Hypothalamus (tissue), 51 donors: ENCODE results near the gene GALNT9.
A peak's percentile ranks its signal among the peaks of the same experiment; 100 is the strongest.

ENCODE experiments used
- DNase-seq, 51 donors: peaks; one replicate each; lab custom pipeline; 2025; lab: John Stamatoyannopoulos, UW

GALNT9 gene

GRCh38 chr12:132345561-132346200 lies 16.3 kb upstream of the GALNT9 start:
- DNase-seq = no peak

GRCh38 chr12:132345126-132345525 lies 15.7 kb upstream of the GALNT9 start:
- no peak for DNase-seq

DNA sequence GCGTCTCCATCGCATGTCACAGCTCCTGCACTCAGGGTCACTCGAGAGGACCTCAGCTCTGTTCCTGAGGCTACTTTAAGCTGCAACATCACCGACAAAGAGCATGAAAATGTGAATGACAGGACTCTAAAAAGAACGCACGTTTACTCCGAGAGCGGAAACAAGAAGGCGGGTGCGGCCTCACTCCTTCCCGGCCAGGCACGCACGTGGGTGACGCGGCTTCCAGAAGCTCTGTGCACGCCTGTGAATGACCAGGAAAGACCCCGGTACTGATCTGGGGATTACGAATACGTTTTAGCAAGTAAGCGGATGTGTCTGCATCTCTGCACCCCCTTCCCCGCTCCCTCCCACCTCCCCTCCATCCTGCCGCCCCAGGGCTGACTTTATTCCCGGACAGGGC lies 15.2 kb upstream of the GALNT9 start:
- no peak for DNase-seq

- DNase-seq = no peak
These were observed 14.8 kb upstream of the GALNT9 start for GRCh38 chr12:132344181-132344580.

- no peak for DNase-seq
These were observed 14.1 kb upstream of the GALNT9 start for GRCh38 chr12:132343294-132344004.

DNA sequence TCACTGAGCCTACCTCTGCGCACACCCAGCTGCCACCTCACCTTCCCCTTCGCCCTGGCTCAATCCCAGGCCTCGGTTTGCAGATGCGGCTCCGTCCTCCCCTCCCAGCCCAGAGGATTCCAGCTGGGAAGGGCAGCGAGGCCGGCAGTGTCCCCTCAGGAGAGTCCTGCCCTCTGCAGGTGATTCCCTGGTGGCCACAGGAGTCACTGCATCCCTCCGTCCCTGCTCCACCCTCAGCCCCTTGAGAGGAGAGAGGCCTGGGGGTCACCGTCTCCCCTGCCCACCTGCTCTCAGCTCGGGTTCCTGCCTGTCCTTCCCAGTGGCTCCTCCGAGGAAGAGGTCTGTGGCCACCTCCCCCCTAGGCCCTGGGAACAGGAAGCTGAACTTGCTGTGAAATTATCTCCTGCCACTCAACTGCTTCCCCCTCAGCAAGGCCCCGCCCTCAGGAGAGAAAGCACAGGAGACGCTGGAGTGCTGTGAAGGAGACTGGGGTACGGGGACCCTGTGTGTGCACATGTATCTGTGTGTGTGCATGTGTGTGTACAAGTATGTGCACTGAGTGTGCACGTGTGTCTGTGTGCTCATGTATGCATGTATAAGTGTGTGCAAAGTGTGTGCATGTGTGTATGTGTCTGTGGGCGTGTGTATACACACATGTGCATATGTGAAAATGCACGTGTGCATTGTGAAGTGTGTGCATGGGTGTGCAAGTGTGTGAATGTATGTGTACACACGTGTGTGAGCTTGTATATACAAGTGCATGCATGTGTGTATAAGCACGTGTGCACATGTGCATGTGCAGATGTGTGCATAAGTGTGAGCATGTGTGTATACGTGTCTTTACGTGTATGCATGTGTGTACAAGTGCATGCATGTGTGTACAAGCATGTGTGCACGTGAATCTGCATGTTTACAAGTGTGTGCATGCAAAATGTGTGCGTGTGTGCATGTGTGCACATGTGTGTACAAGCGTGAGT lies 13.2 kb upstream of the GALNT9 start:
- no peak for DNase-seq

DNA sequence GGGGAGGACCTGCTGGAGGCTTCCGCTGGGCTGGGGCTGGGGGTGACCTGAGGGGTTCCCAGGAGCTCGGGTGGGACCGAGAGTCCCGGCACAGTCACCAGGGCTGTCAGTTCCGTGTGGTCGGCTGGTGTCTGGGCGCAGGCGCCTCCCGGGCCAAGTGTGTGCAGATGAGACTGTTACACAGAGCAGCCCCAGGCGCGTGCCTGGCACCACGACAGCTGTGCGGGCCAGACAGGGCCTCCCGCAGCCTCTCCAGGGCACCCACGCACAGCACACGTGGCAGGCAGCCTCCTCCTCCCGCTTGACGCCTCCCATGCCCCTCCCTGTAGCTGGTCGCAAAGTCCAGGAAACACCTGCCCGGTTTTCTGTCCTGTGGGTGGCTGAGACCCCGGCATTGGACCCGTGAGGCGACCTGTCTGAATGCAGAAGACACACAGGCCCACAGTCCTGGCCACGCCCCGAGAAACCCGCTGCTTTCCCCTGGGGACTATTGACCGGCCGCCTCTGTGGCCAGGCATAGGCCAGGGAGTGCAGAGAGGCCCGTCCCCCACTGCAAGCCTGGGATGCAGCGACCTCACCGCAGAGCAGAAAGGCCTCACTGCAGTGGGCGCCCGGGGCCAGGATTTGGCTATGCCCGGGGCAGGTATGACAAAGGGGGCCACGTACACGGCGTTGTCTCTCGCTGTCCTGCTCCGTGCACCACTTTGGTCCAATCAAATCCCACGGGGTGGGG lies 12.1 kb upstream of the GALNT9 start:
- DNase-seq = no peak

DNA sequence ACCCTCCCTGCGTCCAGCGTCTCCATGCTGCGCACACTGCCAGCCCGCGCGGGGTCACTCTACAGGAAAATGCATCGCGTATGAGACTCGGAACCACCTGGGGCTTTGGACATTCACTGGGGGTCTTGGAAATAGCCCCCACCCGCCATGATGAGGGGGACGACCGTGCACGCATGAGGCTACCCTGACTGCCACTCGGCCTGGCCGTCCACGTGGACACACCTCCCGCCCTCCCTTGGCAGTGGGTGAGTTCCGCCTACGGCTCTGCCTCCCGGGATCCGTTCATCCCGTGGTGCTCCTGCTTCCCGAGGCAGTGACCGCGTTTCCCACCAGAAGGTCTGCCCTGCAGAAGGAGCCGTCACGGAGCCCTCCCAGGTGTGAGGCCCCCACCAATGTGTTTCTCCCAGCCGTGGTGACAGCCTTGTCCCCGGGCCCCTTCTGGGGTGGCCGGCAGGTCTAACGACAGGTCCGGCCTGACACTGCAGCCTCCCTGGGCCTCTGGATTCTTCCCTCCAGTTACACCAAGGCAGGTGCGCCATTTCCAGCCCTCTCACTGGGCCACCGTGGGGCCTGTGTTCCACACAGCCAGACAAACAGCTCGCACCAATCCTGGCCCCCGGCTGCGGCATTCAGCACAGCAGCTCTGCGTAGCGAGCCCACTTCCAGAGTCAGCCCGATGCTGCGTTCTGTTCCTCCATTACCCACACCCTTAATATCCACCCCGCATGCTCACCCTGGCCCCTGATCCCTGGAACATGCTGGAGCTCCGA lies 11.1 kb upstream of the GALNT9 start:
- no peak for DNase-seq

DNA sequence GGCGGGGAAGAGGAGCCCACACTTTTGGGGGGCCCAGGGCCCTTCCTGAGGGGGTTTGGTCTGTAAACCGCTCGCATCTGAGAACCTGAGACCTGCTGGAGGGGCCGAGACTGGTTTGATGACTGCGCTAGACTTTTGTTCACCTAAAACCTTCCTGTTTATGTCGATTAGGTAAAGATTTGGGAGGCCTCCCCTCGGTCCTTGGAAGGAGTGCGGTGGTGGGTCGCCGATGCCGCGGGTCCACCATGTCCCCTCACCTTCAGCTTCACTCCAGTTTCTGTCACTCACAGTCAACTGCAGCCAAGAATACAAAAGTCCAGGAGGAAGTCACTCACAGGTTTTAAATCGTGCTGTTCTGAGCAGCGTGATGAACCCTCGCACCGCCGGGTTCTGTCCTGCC lies 10.5 kb upstream of the GALNT9 start:
- no peak for DNase-seq

DNA sequence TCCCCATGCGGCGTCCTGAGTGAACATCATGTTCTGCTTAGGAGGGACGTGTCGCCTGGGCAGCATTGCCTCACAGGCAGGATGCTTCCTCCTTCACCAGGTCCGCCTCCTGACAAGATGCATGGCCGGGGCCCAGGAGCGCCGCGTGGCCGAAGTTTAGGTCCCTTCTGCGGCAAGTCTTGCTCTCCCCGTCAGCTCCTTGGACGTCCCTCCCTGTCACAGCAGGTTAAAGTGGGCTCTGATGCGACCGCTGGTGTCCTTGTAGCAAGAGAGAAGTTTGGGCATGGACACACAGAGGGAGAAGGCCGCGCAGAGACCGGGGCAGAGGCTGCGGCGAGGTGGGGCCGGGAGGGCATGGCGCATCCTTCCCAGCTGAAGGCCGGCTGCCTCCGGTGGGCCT lies 9.4 kb upstream of the GALNT9 start:
- DNase-seq = no peak

- no peak for DNase-seq
These were observed 8.9 kb upstream of the GALNT9 start for GRCh38 chr12:132338311-132338710.

GRCh38 chr12:132337557-132337956 lies 8.2 kb upstream of the GALNT9 start:
- no peak for DNase-seq

DNA sequence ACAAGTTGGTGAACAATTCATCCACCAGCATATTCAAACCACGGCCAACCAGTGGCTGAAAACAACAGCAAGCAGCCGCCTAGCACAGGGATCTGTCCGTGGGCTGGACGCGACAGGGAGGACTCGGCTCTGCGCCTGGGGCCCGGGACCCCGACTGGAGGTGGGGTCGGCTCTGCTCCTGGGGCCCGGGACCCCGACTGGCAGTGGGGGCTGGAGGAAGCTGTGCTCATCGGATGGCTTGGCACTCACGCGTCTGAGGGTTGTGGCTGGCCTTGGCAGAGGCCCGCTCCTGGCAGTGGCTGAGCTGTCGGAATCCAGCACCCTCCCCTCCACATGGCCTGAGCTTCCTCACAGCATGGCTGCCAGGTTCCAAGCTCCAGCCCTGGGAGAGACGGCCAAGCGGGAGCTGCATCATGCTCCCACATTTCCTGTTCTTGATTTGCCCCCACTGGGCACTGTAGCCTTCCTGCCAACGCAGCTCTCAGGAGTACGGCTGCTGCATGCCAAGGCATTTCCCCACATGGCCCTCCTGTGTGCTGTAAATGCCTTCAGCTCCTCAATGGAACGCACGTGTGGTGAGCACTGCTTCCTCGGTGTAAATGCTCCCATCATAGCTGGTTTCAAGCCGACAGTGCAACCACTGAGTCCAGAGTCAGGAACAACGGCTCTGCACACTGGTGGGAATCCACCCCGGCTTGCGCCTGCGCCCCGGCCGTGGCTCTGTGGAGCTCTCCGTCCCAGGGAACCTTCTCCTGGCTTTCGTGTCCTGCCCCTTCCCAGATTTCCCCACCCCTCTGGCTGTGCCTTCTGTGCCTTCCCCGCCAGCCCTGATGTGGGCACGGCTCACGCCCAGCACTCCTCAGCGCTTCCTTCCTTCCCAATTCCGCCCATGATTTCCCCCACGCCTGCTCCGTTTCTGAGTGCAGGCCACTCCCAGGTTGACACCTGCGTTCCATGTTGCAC lies 7.3 kb upstream of the GALNT9 start:
- peak in 3 of 51 donors; percentile 7 to 30 (median 13) for DNase-seq

GRCh38 chr12:132335179-132335756 lies 5.9 kb upstream of the GALNT9 start:
- DNase-seq = no peak

GRCh38 chr12:132333766-132334165 lies 4.4 kb upstream of the GALNT9 start:
- DNase-seq = no peak

- DNase-seq = no peak
These were observed 3.9 kb upstream of the GALNT9 start for GRCh38 chr12:132333273-132333672.

DNA sequence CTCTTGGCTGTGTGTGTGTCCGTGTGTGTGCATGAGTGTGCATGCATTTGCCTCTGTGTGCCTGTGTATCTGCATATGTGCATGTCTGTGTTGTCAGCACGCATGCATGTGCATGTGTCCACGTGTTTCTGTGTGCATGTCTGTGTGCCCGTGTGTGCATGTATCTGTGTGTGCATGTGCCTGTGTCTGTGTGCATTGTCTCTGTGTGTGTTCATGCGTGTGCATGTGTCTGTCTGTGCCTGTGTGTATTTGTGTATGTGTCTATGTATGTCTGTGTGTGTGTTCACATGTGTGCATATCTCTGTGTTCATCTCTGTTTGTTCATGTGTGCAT lies 1.1 kb upstream of the GALNT9 start:
- DNase-seq = no peak

DNA sequence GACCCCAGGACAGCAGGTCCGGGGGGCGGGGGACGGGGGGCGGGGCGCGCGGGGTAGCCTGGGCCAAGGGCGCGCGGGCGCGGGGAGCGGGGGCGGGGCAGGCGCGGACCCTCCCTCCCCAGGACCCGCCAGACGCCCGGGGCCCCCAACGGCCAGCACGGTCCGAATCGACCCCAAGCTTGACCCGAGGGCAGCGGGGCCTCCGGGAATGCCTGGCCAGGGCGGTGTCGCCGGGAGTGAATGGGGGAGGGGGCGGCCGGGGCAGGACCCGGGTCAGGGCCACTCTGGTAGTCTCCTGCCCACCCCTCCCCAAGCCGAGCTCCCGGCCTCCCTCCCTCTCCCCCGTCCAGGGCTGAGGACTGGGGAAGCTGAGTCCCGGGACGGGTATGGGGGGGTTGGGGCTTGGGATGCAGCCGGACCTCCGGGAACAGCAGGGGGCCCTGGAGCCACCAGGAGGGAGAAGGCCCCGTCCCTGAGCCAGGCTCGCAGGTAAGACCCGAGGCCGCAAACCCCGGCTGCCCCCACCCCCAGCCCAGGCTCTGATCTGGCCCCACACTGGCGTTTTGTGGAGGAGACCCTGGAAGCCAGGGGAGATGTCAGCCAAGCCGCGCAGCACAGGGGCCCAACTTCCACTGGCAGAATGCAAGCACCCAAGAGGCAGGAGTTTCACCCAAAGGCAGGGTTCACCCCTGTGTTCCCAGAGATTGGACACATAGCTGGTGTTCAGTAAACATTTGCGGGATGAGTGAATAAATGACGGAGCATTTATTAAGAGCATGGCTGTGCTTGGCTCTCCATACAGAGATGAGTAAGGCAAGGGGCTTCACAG lies 545 bp upstream of the GALNT9 start:
- DNase-seq = no peak
